NCI-H1436 (cell line): ENCODE measurements around the gene MYO1C.
"Not testable (repeated sequence)": the region's sequence is repeated elsewhere in the genome, so short reads cannot be mapped to it uniquely, and the experiment has no call there.

Source experiments
- DNase-seq: peaks from one replicate; lab custom pipeline; 2025; lab: John Stamatoyannopoulos, UW

MYO1C gene

DNA sequence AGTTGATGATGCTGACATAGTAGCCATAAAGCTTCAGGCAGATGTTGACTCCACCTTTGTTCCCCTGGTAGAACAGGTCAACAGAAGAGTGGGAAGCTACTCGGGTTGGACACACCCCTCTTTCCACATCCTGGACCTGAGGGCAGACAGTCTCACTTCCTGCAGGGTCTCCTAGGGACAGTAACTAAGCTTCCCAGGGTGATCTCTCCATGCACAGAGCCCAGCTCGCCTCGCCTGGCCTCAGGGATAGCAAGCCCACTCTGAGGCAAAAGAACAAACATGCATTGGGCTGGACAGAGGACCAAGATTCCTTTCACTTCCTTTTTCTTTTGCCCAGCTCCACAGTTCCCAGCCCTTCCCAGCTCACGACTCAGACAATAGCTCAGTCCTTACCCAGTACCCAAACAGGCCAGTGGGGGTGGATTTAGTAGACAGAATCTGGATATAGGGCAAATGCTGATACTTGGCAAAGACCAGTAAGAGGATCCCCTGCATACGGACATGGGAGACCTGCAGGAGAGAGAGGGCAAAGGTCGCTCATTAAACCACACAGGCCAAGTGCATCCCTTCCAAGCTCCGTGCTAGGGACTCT lies 16.9 kb upstream of the MYO1C start:
- no peak for DNase-seq

DNA sequence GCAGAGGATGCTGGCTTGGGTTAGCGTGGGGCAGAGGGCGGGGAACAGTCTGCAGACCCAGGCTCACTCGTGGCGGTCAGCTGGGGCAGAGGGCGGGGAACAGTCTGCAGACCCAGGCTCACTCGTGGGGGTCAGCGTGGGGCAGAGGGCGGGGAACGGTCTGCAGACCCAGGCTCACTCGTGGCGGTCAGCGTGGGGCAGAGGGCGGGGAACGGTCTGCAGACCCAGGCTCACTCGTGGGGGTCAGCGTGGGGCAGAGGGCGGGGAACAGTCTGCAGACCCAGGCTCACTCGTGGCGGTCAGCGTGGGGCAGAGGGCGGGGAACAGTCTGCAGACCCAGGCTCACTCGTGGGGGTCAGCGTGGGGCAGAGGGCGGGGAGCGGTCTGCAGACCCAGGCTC lies 16.2 kb upstream of the MYO1C start:
- DNase-seq, result not testable (repeated sequence)

DNA sequence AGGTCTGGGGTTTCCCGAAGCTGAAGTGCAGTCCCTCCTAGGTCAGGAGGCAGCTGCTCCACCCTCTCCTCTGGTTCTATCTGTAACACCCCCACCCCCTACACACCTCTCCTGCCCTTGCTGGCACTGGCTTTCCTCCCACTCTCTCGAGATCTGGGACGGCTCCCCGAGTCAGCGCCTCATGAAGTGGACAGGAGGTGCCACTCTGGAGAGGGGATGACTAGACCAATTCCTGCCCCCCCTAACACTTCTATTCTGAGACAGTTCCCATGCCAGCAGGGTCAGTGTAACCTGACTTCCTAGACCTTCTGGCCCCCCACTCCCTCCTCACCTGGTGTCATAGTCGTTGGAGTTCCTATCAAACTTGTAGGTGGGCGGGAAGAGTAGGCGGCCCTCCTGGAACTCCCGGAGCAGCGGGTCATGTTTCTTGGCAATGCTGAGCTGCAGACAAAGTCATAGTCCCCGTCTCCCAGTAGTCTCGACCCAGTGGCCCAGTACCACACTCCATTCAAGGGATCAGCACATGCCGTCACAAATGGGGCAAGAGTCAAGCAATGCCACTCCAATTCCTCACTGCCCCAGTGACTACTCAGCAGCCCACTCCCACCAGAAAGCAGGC lies 14.3 kb upstream of the MYO1C start:
- DNase-seq, result no peak

DNA sequence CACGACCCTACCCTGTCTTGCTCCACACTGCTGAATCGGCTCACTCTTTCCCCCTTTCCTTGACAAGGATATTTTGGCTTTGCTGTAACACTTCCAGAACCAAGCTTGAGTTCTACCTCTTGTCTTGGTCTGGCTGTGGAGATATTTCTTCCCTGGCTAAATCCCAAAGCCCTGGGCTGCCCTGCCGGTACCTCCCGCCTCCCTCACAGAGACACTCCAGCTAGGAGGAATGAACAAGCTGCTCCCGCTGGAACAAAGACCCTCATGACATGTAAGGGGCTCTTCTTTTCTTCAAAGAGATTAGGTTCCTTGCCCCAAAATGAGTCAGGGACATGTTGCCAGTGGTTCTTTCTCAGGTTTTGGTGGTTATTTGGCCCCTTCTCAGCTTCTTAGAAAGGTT lies 13.1 kb upstream of the MYO1C start:
- DNase-seq, result no peak

DNA sequence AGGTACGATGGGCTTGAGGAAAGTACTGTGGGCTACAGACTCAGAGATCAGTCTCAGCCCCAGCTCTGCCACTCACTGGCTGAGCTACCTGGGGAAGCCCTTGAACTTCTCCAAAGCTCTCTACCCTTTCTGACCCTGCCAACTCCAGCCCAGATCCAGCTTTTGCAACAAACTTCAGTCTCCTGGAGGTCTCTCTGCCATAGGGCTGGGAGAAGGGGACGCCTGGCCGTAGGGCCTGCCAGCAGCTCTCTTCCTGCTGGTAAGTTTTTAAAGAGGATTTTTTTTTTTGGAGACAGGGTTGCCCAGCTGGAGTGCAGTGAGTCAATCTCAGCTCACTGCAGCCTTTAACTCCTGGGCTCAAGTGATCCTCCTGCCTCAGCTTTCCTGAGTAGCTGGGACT lies 12.4 kb upstream of the MYO1C start:
- DNase-seq, result no peak

DNA sequence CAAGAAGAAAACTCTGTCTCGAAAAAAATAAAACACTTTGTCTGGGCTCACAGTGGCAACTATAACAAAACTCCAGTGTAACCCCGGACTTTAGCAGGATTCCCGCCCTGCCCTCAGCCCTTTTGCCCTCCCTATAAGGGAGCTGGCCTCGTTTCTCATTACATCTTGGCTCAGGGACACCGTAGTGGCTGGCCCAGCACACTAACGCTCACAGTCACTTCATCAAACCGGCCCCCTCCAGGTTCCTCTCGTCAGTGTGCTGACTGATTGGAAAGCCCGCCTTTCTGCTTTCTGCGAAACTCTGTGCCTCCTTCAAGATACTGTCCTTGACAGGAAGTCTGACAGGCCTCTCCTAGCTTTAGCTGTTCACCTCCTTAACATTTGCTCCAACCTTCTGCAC lies 11.2 kb upstream of the MYO1C start:
- DNase-seq, result no peak

DNA sequence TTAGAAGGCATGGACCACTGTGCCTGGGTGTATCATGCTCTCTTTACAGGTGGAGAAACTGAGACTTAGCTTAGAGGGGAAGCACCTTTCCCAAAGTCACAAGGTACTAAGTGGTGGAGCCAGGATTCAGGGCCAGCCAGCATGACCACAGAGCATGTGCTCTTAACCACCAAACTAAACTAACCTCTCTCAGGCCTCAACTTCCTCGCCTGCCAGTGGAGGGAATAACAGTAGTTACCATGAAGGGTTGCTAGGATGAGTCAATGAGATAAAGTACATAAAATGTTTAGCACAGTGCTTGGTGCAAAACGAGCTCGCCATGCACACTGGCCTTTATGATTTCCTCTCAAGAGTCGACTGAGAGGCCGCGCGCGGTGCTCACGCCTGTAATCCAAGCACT lies 6.4 kb upstream of the MYO1C start:
- no peak for DNase-seq

DNA sequence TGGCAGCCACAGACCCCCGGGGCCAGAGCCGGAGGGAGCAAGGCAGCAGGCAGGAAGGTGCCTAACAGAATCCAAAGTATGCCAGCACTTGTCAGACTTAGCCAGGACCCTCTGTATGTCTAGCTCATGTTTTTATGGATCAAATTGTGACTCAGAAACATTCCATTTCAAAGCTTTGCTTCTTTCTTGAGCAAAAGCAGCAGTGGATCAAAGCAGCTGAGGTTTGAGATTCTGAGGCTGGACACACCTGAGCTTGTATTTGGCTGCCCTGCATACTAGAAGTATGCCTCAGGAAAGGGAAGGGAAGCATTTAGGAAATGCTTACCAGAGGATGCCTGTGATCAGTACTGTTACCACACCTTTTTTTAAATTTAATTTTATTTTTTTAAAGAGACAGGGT lies 5.7 kb upstream of the MYO1C start:
- no peak for DNase-seq

DNA sequence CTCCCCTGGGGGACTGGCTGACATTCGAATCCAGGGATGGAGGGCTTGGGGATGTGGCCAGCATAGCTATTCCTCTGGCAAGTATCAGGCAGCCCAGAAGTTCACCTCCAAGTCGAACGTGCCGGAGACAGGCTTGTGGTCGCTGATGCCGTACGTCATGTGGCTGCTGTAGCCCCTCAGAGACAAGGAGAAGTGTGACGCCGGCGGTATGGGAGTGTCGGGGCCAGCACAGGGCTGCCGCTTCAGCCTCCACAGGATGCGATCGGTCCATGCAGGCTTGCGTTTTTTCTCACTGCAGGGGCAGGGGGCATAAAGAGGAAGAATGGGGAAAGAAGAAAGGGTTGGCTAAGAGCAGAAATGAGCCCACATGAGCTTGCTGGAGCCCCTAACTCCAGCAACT lies 5.3 kb upstream of the MYO1C start:
- DNase-seq, result no peak

DNA sequence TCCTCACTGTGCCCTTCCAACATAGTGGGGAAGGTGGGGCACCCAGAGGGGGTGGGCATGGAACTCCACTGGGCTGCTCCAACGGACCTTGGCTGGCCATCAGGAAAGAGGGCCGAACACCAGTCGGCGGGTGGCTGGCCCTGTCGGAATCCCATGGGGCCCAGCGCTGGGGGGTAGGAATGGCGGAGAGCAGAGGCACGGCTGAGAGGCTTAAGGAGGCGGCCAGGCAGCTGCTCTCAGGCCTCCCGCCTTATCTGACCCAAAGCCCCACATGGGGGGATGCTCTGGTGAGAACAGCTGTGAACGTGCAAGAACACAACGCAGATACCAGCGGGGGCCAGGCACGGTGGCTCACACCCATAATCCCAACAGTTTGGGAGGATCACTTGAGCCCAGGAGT lies 4.4 kb upstream of the MYO1C start:
- DNase-seq, result no peak

DNA sequence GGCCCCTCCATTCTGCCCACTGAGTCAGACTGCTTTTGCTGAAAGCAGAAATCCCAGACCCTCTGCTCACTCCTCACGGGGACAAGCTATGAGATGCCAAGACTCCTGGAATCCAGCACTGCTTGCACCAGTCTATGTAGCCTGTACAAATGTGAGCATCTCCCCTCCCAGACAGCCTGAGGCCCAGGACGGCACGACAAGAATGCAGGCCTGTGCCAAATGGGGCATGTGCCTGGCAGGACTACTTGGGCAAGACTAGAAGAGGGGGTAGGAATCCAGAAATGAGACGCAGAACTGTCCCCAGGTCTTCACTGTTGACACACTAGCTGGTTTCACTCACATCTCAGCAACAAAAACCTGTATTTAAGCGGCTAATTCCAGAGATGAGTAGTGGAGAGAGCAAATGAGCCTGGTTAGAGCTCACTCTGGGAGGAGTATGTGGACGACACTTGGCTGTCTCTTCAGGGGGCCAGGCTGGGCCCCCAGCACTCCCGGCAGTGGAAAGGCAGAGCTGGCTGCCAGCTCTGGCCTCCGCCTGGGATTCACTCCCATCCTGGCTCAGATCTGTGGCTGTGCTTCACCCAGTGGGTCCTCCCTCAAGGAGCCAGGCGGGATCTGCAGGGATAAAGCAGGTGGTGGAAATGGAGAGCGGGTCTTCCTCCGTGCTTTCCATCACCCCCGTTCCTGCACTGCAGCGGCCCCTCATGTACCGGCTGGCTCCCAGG lies 2.9 kb upstream of the MYO1C start:
- no peak for DNase-seq

DNA sequence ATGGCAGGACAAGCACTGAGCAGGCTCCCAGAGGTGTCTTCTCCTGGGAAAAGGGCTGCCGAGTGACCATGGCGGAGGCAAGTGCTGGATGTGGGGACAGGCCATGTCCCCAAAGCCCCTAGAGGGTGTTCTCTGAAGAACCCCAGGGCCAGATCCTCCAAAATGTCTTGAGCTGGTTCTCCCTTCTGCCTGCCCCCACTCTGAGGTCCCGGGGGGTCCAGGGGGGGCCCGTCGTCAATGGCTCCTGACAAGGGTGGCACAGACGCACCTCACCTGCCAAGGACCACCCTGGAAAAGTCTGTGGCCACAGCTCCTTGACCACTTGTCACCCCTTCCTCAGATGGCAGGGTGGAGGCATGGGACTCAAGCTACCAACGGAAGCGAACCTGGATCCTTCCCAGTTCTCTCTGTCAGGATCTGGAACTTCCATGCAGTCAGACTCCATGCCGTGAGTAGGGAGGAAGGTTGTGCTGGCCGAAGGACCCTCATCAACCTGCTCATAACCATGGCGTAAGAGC lies 2.3 kb upstream of the MYO1C start:
- no peak for DNase-seq

DNA sequence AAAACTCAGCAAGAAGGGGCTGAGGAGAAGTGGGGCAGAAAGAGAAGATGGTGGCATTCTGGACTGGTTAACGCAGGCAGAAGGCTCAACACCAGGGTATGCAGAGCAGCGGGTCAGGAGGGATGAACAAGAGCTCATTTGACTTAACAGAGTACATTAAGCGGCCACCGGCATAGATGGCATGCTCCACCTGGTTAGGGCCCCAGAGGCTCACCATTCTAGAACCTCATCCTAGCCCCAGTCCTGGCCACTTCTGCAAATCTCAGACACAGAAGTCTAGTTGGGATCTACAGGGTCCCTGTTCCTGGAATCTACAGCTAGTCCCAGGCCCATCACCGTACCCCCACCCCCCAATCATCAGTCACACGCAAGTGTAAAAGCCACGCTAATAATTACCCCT lies 1.7 kb upstream of the MYO1C start:
- no peak for DNase-seq

DNA sequence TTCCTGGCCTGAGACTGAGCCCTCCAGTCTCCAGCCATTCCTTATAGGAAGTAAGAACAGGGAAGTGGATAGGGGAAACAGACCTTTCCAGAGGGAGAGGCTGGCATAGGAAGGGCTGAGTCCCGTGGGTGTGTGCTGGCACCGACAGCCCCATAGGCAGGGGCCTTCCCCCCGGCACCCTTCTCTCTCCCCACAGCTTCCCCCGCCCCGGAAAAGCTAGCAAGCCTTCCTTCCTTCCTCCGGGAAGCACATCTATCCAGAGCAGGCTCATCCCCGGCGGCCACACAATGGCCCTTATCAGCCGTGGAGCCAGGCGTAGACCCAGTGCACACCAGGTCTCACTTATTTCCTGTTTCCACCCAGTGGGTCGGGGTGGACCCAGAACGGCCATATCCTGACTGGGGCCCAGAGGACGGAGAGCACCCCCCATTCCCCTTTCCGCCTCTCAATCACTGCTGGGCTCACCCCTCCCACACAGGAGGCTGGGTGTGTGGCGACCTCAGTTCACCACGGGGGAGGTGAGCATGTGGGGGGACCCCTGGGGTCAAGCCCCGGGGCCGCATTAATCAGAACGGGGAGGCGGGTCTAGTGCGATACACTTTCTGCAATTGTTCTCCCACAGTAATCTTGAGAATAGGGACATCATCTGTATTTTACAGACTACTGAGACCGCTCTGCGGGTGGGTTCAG lies 950 bp upstream of the MYO1C start:
- DNase-seq, result no peak

DNA sequence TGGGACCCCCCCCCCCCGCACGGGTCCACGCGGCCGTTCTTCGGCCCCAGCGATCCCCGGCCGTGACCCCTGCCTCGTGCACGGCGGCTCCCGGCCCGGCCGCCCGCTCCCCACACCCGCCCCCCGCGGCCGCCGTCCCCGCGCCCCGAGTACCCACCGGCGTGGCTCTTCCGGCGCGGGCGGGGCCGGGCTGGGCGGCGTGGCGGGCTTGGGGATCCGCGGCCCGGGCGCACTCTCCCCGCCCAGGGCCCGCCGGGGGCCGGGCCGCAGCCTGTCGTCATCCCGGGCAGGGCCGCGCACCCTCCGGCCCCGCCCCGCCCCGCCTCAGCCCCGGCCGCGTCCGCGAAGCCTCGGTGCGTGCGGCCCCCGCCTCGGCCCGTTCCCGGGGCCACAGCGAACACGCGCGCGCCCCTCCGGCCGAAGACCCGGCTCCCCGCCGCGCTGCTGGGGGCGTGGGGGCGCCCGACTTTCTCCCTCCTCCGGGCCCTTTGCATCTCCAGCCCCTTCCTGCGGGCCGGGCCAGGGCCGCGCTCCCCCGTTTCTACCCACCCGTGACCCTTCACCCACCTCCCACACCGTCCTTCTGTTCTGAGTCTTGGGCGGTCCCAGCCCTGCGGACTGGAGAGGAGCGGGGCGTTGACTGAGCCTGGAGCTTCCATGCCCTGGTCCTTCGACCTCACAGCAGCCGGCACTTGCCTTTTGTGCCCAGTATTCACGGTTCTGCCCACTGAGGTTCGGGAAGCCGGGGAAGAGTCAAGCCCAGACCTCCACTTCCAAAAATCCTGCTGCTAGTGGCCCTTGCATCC lies 840 bp downstream of the MYO1C start:
- peak; percentile 8 for DNase-seq

DNA sequence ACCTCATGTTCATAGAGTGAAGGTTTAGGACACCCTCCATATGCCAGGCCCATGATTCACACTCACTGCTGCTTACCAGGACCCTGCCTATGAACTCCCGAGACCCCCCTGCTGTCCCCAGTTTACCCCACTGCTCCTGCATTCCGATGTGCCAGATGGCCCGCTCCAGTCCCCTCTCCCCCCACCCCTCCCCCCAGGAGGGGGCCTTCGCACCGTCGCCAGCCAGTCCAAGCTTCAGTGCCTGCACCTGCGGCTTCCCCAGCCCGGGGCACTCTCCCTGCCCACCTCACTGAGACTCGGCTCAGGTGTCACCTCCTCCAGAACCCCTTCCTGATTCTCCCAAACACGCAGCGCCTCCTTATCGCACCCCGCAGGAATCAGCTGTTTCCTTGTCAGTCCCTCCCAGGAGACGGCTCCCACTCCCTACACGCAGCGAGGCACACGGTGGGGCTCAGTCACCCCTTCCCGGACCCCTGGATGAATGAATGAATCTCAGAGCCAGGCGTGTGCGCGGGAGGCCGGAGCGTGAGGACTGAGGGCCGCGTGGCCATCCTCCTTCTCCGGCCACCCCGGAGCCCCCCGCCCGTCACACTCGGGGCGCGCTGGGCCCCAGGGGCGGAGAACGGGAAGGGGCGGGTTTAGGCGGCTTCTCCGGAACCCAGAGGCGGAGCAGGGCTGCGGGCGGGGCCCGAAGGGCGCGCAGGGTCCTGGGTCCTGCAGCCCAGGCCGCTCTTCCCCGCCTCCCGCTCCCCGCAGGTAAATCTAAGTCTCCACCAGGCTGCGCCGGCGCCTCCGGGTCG lies 1.6 kb downstream of the MYO1C start:
- peak; percentile 23 for DNase-seq

DNA sequence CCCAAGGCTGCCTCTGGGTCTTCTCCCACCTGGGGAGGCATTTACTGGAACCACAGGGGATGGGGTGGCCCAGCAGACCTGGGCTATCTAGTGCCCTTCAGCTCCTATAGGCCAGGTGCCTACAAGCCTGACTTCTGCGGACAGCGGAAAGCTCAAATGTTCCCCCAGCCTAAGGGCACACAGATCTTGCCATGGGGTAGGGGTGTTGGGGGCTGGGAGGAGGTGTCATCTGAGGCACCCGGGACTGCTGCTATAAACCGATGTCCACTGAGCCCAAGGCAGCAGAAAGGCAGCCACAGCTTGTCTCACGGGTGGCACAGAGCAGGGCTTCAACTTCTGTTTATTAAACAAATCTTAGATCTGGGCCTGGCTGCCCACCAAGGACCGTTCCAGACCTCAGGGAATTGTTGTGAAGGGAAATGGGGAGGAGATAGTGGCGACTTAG lies 3.6 kb downstream of the MYO1C start:
- DNase-seq, result no peak

DNA sequence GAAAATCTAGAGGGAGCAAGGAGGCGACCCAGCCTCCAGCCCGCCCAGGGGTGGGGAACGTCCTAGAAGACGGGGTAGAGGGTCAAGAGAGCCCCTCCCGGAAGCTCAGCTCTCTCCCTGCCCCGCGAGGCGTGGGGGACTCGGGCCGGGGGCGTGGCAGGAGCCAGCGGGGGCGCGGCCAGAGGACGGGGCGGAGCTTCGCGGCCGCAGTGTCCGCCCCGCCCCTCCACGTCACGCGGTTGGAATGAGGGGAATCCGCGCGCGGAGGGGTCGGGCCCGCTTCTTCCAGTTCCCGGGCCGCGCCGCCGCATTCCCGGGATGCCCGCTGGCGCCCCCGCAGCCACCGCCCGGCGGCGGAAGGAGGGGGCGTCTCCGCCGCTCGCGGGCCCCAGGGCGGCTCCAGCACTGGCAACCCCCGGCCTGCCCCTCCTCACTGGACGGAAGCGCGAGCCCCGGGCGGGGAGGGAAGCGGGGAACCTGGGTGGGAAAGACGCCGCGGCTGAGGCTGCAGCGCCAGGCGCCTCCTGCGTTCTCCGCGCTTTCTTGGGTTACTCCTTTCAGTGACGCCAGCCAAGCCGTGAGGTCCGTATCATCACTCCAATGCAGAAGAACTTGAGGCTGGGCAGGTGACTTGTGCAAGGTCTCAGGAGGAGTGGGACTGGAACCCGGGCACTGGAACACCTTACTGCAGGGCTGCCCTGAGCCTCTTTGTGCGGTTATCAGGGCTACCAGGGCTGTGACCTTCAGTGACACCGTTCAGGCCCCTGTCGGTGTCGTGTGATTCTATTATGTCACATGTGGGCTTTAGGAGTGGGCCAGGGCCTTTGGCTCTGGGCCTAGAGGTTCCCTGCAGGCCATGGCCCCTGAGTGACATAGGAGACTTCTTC lies 4.3 kb downstream of the MYO1C start:
- peak; percentile 66 for DNase-seq

DNA sequence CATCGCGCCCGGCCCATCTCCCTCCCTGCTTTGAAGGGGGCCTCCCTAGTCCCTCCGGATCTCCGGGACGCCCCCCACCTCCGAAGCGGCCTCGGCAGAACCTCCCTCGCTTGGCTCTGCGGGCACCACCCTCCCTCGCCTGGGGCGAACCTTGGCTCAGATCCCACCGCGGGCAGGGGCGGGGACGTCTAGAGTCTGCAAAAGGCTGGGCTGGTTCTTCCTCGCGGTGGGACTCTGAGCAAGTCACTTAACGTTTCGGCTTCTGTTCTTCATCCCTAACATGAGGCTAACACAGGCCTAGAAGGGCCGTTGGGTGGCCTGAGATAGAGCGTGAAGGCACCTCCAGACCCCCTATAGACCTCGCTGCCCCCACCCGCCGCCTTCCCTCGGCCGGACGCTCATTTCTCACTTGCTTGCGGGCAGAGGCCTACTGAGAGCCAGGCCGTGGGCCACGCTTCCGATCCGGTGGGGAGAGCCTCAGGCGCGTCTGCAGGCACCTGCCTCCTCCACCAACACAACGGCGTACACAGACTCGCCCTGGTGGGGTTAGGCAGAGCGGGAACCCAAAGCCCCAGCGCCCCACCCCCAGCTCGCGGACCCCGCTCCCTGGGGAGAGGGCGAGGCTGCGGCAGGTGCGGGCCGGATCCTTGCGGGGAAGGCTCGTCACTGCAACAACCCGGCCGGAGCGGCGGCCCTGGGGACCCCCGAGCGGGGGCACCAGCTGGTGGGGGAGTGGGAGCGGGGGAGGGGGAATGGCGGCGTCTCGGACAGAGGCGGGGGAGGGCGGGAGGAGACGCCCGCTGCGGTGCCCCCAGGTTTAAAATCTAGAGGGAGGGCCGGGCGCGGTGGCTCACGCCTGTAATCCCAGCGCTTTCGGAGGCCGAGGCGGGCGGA lies 5.4 kb downstream of the MYO1C start:
- peak; percentile 88 for DNase-seq
